ENCODE results near the gene FANCE.
A peak's percentile ranks its signal among the peaks of the same experiment; 100 is the strongest.

Gene FANCE

GRCh38 chr6:35469751-35470662 is 17.9 kb downstream of the FANCE start:
- Histone ChIP-seq H3K4me2 (ENCODE audit: low read depth, low read length, poor library complexity, severe bottlenecking) (peak overlapping the region; percentile 71), H3K9ac (ENCODE audit: low read length) (peak overlapping the region; percentile 95), H3K27ac (ENCODE audit: low read depth, low read length) (peak overlapping the region; percentile 85), H3K79me2 (ENCODE audit: insufficient read depth, low read length) (peaks cover 31% of the 10 kb centered on the region), H2AFZ (ENCODE audit: low read depth, low read length, severe bottlenecking) (no peak overlapping the region), H3K36me3 (ENCODE audit: low read length) (peaks cover 40% of the 10 kb centered on the region), H3K9me3 (ENCODE audit: insufficient read depth, low read length) (no peaks in the 10 kb centered on the region), H3K4me3 (ENCODE audit: insufficient read depth, low read length, poor library complexity, severe bottlenecking) (peak overlapping the region; percentile 93), H4K20me1 (ENCODE audit: low read depth, low read length) (peaks cover 28% of the 10 kb centered on the region), H3F3A (ENCODE audit: insufficient read depth) (peaks cover 67% of the 10 kb centered on the region), H3K27me3 (ENCODE audit: low read length) (no peaks in the 10 kb centered on the region), H3K9me2 (replicated peaks; ENCODE audit: insufficient read depth, low read length) (no peaks in the 10 kb centered on the region)
- no peak for TF ChIP-seq EZH2phosphoT487 (conservative IDR thresholded peaks at IDR 0.05; ENCODE audit: low read length)
- no peak for TF ChIP-seq CTCF (IDR thresholded peaks at IDR 0.05; ENCODE audit: insufficient read depth, low read length, poor library complexity, severe bottlenecking)

GRCh38 chr6:35470663-35471120 is 18.6 kb downstream of the FANCE start:
- peaks cover 40% of the 10 kb centered on the region for H3K36me3 ChIP-seq (ENCODE audit: low read length)
- H3K79me2 ChIP-seq (ENCODE audit: insufficient read depth, low read length), result peaks cover 31% of the 10 kb centered on the region
- no peaks in the 10 kb centered on the region for H3K27me3 ChIP-seq (ENCODE audit: low read length)
- H3K4me3 ChIP-seq (ENCODE audit: insufficient read depth, low read length, poor library complexity, severe bottlenecking), result peak overlapping the region; percentile 24
- H3K9me2 ChIP-seq (replicated peaks; ENCODE audit: insufficient read depth, low read length), result no peaks in the 10 kb centered on the region
- peaks cover 28% of the 10 kb centered on the region for H4K20me1 ChIP-seq (ENCODE audit: low read depth, low read length)
- H3K9ac ChIP-seq (ENCODE audit: low read length), result peak overlapping the region; percentile 7
- H3F3A ChIP-seq (ENCODE audit: insufficient read depth), result peaks cover 68% of the 10 kb centered on the region
- H2AFZ ChIP-seq (ENCODE audit: low read depth, low read length, severe bottlenecking), result no peak overlapping the region
- H3K4me2 ChIP-seq (ENCODE audit: low read depth, low read length, poor library complexity, severe bottlenecking), result peak overlapping the region; percentile 71
- H3K9me3 ChIP-seq (ENCODE audit: insufficient read depth, low read length), result no peaks in the 10 kb centered on the region
- H3K27ac ChIP-seq (ENCODE audit: low read depth, low read length), result peak overlapping the region; percentile 85
- TF ChIP-seq EZH2phosphoT487 (conservative IDR thresholded peaks at IDR 0.05; ENCODE audit: low read length), result no peak
- TF ChIP-seq CTCF (IDR thresholded peaks at IDR 0.05; ENCODE audit: insufficient read depth, low read length, poor library complexity, severe bottlenecking), result no peak

DNA sequence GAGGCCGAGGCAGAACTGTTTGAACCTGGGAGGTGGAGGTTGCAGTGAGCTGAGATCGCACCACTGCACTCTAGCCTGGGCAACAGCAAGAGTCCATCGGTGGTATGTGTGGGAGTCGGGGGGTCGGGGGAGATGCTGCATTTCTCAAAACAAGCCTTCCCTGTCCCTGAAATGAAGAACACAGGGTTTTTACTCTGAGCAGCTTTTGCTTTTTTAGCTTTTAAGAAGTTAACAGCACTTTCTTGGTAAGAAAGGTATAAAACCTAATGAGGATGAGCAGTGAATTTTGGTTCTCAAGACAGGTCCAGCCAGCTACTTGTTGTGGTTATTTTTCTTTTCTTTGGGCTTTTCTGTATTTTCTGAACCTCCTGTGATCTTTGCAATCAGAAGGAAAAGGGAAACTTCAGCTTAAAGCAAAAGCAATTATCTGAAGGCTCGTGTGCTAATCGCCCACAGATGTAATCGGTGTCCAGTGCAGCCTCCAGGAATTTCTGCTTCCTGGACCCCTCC is 19.8 kb downstream of the FANCE start:
- H3K9ac ChIP-seq (ENCODE audit: low read length), result peak overlapping the region; percentile 7; the same call in 1 of the 2 replicates
- no peak overlapping the region for H3K4me3 ChIP-seq (ENCODE audit: insufficient read depth, low read length, poor library complexity, severe bottlenecking)
- no peaks in the 10 kb centered on the region for H3K9me2 ChIP-seq (replicated peaks; ENCODE audit: insufficient read depth, low read length)

More for the DNA sequence above, 19.8 kb downstream of the FANCE start:
- Histone ChIP-seq H4K20me1 (ENCODE audit: low read depth, low read length) (peaks cover 28% of the 10 kb centered on the region), H3K36me3 (ENCODE audit: low read length) (peaks cover 40% of the 10 kb centered on the region), H3K9me3 (ENCODE audit: insufficient read depth, low read length) (no peaks in the 10 kb centered on the region), H3K79me2 (ENCODE audit: insufficient read depth, low read length) (peaks cover 31% of the 10 kb centered on the region), H3K27me3 (ENCODE audit: low read length) (no peaks in the 10 kb centered on the region), H3K4me2 (ENCODE audit: low read depth, low read length, poor library complexity, severe bottlenecking) (peak overlapping the region; percentile 71), H2AFZ (ENCODE audit: low read depth, low read length, severe bottlenecking) (no peak overlapping the region), H3F3A (ENCODE audit: insufficient read depth) (peaks cover 78% of the 10 kb centered on the region), H3K27ac (ENCODE audit: low read depth, low read length) (peak overlapping the region; percentile 85)
- TF ChIP-seq CTCF (IDR thresholded peaks at IDR 0.05; ENCODE audit: insufficient read depth, low read length, poor library complexity, severe bottlenecking), result no peak
- TF ChIP-seq EZH2phosphoT487 (conservative IDR thresholded peaks at IDR 0.05; ENCODE audit: low read length), result no peak

All from SU-DHL-6 (cell line).